KOPT-K1 (cell line): ENCODE data around the gene NEO1.

Experiments
- H3K27ac ChIP-seq: fragments of 200-600 bp; sonication (generic); 2 replicates; pipeline ENCODE4 v1.5.1; 2016; ENCODE audit warnings: antibody characterized with exemption, mild to moderate bottlenecking, low read depth, low read length; ENCODE audit not compliant: poor library complexity, severe bottlenecking
- H3K36me3 ChIP-seq: fragments of 200-600 bp; sonication (generic); 2 replicates; pipeline ENCODE4 v1.5.1; 2017; ENCODE audit warnings: antibody characterized with exemption, mild to moderate bottlenecking, low read length, moderate library complexity; ENCODE audit not compliant: insufficient read depth
- H3K9me3 ChIP-seq: fragments of 200-600 bp; sonication (generic); 2 replicates; pipeline ENCODE4 v1.5.1; 2017; ENCODE audit warnings: antibody characterized with exemption, low read length, mild to moderate bottlenecking; ENCODE audit not compliant: insufficient read depth, poor library complexity, severe bottlenecking

The NEO1 gene

GRCh38 chr15:73330206-73331051, 278.2 kb downstream of the NEO1 start:
- no peaks in the 10 kb centered on the region for H3K36me3 ChIP-seq
- no peaks in the 10 kb centered on the region for H3K9me3 ChIP-seq
- H3K27ac ChIP-seq = no peak overlapping the region

GRCh38 chr15:73331501-73331900, 279.2 kb downstream of the NEO1 start:
- Histone ChIP-seq H3K27ac (no peak overlapping the region), H3K36me3 (no peaks in the 10 kb centered on the region), H3K9me3 (no peaks in the 10 kb centered on the region)

GRCh38 chr15:73331991-73332925, 280.0 kb downstream of the NEO1 start:
- Histone ChIP-seq H3K27ac (no peak overlapping the region), H3K36me3 (no peaks in the 10 kb centered on the region), H3K9me3 (no peaks in the 10 kb centered on the region)

GRCh38 chr15:73333001-73333400, 280.7 kb downstream of the NEO1 start:
- Histone ChIP-seq H3K27ac (no peak overlapping the region), H3K36me3 (no peaks in the 10 kb centered on the region), H3K9me3 (no peaks in the 10 kb centered on the region)

- Histone ChIP-seq H3K9me3 (no peaks in the 10 kb centered on the region), H3K27ac (no peak overlapping the region), H3K36me3 (no peaks in the 10 kb centered on the region)
Measured at GRCh38 chr15:73334086-73334485, 281.8 kb downstream of the NEO1 start.

GRCh38 chr15:73335026-73335425, 282.8 kb downstream of the NEO1 start:
- Histone ChIP-seq H3K9me3 (no peaks in the 10 kb centered on the region), H3K36me3 (no peaks in the 10 kb centered on the region), H3K27ac (no peak overlapping the region)

GRCh38 chr15:73335471-73335870, 283.2 kb downstream of the NEO1 start:
- Histone ChIP-seq H3K9me3 (no peaks in the 10 kb centered on the region), H3K36me3 (no peaks in the 10 kb centered on the region), H3K27ac (no peak overlapping the region)

- Histone ChIP-seq H3K9me3 (no peaks in the 10 kb centered on the region), H3K27ac (no peak overlapping the region), H3K36me3 (no peaks in the 10 kb centered on the region)
Measured at GRCh38 chr15:73336756-73337155, 284.5 kb downstream of the NEO1 start.

GRCh38 chr15:73337187-73337586, 284.9 kb downstream of the NEO1 start:
- no peaks in the 10 kb centered on the region for H3K9me3 ChIP-seq
- H3K27ac ChIP-seq = no peak overlapping the region
- no peaks in the 10 kb centered on the region for H3K36me3 ChIP-seq

GRCh38 chr15:73338058-73338457, 285.8 kb downstream of the NEO1 start:
- Histone ChIP-seq H3K27ac (no peak overlapping the region), H3K9me3 (no peaks in the 10 kb centered on the region), H3K36me3 (no peaks in the 10 kb centered on the region)

- H3K9me3 ChIP-seq = no peaks in the 10 kb centered on the region
- H3K36me3 ChIP-seq = no peaks in the 10 kb centered on the region
- no peak overlapping the region for H3K27ac ChIP-seq
Measured at GRCh38 chr15:73338606-73339374, 286.5 kb downstream of the NEO1 start.

GRCh38 chr15:73340502-73341192, 288.4 kb downstream of the NEO1 start:
- Histone ChIP-seq H3K9me3 (no peaks in the 10 kb centered on the region), H3K27ac (no peak overlapping the region), H3K36me3 (no peaks in the 10 kb centered on the region)

GRCh38 chr15:73341886-73342600, 289.8 kb downstream of the NEO1 start:
- no peaks in the 10 kb centered on the region for H3K9me3 ChIP-seq
- H3K27ac ChIP-seq = no peak overlapping the region
- no peaks in the 10 kb centered on the region for H3K36me3 ChIP-seq

GRCh38 chr15:73344056-73344455, 291.8 kb downstream of the NEO1 start:
- Histone ChIP-seq H3K9me3 (no peaks in the 10 kb centered on the region), H3K27ac (no peak overlapping the region), H3K36me3 (no peaks in the 10 kb centered on the region)
